Right forelimb (tissue), 1 donor: ENCODE data around the gene IKZF1.

ENCODE experiments used
- DNase-seq: peaks from one replicate; pipeline ENCODE4 v3.0.0-alpha.2; 2018

Gene IKZF1

DNA sequence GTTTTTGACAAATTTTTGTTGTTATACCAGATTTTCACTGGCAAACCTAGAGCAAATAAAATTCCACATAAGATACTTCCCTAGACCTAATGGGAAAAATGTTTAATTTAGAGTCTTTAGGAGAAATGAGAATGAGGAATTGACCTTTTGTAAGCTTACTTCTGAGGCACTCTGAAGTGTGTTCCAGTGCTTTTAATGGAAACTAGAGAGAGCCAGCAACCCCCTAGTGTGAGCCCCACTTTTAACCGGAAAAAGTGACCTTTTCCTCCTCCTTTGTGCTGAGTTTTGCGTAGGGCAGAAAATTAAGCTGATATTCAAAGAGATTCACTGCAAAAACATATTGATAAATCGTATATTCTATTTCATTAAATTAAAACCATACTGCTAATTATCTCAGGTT, 5.2 kb downstream of the IKZF1 start:
- DNase-seq = no peak

DNA sequence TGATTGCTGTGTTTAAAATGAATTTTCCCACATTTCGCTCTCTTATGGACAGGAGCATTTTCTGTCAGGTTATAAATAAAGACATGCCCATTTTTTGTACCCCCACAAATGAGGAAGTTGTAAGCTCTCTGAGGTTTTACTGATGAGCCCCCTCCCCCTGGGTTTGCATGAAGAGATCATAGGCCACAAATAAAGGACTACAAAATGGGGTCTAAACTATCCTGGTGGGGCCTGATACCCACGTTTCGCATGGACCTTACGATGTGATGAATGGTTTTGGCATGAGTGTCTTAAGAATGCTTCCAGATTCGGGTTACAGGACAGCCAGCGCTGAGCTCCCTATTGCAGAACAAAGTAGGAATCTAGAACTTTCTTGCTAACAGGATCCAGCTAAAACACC, 5.8 kb downstream of the IKZF1 start:
- DNase-seq = no peak

DNA sequence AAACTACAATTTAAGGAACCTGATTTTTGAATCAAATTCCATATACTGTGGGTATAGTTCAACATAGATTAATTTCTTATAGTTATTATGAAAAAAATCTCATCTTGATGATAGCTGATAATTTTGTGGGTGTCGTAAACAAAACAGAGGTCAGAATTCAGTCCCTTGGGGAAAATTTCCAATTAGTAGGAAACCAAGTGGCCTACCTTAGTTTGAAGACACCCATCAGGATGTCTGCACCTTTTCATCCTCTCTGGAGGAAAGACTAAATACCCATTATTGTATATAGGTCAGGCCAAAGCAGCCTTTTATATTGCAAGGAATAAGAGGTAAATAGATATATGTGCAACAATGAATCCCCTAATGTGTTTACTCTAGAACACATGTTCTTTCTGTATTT, 6.4 kb downstream of the IKZF1 start:
- DNase-seq = no peak

DNA sequence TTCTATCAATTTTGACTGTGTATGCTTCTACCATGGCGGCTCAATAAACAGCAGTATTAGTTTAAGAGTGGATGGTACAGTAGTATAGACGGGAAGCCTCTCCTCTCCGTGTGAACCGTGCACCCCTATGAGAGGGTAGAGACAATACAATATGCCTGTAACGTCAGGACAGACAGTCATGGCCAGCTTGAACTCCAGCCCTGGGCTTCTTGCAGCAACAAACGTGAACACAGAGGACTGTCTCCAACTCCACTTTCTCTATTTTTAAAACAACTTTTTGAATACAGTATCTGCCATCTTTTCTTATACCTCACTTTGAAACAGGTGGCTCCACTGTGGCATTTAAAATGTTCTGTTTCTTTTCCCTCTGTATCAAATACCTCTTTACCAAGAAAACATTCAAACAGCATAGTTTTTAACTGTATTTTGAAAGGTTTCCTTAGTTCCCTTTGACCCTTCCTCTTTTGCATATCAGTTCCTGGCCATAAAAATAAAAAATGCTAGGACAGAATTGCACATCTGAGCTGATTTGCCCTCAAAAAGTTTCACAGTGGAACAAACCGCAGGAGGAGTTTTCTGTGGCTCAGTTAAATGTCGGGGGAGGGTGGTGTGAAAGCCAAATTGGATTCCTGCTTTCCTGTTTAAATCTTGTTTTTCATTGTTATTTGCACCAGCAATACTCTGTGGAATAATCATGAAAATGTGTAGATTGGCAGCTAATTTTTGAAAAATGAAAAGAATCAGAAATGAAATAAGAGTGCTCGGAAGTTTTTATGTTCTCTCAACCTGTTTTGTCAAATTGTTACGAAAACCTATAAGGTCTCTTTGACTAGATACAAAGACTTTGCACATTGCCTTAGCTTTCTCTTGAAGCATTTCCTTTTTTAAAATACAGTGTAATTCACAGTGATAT, 8.0 kb downstream of the IKZF1 start:
- DNase-seq = no peak

DNA sequence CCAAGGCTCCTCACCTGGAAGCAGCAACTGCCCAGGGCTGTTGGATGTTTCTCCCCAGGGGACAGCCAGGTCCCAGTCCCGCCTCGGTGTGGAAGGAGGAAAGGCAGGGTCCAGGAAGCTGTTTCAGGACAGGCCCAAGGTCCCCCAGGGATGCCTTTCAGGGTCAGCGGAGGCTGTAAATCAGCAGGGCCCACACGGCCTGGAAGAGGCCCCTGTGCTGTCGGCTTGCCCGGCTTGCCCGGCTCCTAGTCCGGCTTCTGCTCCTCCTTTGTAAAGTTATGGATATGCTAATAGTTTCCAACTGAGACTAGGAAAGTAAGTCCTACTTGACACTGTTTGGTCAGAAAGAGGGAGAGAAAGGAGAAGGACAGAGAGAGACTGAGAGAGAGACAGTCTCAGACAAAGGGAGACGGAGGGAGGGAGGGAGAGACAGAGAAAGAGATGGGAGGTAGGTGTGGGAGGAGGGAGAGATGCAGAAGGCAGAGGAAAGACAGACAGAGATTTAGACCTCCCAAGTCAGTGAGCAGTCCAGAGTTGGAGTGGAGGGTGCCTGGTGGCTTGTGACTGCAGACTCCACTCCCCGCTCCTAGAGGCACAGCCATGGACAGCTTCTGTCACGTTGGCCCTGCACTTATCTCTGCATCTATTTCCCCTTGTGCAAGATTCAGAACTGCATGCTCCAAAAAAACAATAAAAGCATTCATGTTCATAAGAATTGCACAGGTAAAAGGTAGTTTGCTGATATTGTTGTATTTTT, 10.5 kb downstream of the IKZF1 start:
- DNase-seq = no peak

DNA sequence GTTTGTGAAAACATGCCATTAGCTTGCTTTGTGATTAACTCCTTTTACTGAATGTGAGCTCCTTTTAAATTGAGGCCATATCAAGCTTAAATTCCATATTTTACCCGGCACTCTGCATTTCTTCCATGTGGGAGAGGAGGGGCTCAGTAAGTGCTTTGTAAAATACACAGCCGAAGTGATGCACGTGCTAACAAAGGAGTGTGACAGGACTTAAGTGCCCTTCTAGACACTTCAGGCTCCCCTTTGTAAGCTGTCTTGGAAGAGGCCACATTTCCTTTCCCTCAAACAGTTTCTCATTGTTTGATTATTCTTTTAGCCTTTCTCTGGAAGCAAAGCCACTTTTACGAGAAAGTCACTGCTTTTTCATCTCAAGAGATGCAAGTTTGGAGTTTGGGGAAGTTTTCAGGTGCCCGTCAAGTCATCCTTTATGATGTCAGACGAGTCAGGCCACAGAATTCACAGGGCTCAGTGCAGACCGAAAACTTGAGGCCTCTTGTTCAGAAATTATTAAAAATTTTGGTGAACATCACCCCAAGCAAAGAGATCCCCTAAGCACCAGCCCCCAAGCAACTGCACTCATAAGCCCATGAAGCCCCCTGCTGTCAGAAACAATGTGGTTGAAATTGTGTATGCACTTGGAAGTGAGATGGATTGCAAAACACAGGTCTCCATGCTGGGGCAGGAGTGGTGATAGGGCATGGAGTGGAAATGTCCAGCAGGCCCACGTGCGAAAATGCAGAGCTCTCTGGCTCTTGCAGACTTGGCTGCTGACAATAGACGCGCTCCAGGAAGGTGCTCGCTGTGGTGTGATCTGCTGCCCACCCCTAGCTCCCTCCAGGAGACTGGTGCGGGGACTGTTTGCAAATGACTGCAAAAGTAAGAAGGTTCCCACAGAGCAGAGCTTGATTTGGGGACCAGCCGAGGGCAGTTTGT, 11.5 kb downstream of the IKZF1 start:
- DNase-seq = no peak

DNA sequence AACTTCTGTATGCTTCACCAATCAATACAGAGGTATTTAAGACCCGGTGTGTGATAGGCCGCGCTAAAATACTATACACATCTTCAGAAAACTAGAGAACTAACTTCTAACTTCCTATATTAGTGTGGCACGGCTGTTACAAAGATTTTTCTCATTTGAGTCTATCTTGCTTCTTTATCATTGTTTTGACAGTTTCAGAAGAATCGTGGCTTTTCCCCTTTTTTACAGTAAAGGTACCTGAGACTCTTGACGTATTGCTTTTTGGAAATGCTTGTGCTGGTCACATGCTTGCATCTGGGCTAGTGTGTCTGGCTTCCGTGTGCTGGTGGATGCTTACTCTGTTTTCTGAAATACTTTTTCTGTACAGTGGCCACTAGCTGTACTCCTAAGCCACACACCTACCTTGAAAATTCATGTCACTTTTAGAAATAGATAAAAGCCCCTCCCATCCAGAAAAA, 12.7 kb downstream of the IKZF1 start:
- no peak for DNase-seq

DNA sequence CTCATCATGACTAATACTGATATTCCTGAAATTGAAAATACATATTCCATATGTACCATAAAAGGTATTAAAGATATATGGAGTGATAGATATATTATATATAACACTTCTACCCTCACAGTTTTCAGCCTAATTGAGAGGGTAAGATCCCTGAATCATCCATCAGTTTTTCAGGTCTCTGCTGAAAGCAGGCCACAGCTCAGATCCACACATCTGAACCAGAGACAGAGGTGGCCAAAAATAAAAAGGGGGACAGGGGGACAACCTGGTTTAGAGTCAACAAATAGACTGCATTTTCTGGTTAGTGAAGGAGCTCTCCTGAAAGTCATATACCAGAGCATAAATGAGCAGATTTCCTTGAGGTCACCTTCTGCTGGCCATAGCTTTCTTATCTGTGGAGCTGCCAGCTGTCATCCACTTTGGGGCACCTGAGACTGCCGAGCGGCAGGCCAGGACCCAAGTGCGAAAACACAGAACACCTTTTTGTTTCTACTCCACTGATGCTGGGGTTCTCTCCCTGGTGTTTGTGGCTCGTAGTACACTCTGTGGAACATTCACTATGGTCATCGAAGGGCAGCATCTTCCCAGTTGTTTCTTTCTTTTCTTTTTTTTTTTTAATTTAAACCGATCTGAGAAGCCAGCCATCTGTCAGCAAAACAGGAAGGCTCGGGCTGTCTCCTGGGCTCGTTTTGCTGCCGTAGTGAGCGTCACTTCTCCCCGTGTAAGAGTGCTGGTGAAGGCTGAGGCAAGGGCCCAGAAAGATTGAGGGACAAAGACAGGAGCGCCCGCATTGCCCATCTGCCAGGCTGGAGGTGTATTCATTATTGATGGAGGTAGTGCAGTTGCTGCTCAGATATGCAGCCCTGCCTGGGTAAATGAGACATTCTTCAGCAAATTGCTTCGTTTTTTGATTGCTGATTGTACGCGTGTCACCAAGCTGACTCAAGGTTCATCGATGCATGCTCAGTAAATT, 13.5 kb downstream of the IKZF1 start:
- DNase-seq = no peak

DNA sequence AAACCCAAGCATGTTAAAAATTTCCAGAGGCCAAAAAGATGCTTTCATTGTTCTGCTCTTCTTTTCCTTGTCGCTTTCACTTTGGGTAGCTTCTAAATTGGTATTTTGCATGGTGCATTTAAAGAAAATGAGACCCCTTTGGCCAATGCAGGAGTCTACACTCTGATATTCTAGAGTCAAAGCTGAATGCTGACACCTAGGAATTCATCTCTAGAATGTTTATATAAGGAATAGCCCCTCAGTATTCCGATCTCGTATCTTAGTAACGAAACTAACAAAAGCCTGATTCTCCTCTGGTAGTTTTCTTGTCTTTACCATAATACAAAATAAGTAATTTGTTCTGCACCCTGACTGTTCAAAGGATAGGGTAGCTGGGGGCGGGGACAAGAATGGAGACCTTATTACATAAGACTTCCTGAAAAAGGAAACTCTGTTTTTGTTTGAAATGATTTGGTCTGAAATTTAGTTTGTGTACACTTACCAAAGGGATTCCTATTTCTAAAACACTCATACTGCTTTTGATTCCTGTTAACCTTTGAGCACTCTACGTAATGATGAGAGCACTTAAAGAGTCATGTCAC, 17.1 kb downstream of the IKZF1 start:
- DNase-seq = no peak

DNA sequence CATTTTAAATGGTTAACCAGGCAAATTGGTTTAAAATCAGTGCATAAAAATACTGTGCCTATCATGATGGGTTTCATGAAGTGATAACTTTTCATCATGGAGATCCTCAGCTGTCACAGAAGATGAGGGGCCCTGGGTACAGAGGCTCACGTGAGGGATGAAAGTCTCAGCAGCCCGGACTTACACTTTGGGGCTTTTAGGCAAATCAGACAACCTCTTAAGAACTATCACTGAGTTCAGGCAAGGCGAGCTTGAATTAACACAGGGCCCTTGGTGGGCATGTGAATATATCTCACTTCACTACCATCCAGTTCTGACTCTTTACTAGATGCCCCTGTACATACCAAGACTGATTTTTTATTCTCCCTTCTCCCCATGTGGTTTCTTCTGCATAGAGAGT, 19.6 kb downstream of the IKZF1 start:
- no peak for DNase-seq

DNA sequence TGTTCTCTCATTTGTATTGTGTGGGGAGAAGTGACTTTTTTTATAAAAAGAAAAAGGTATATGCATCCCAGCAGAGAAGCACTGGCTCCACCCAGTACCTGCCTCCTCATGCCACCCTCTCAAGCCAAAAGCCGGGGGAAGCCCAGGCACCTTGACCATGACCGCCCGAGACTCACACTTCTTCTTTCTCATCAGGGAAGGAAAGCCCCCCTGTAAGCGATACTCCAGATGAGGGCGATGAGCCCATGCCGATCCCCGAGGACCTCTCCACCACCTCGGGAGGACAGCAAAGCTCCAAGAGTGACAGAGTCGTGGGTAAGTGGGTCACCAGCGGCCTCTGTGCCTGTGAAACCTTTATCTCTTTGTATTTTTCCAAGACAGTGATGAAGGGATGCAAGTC, 22.9 kb downstream of the IKZF1 start:
- no peak for DNase-seq

DNA sequence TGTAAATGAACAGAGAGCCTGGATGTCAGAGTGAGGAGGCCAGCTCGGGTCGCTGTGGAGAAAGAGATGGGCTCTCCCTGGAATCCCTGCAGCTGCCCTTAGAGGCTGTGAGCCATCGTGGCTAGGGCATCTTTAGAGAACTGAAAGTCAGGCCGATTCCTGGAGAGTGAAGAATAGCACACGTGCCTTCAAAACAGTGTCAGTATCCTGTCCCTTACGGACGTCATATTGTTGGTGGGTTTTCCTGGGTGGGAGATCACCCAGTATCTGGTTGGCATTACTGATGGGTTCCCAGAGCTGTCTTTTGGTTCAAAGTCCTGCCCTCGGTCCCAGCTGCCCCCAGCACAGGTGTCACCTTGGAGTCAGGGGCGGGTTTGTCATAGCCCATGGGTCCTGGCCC, 25.3 kb downstream of the IKZF1 start:
- DNase-seq = no peak

DNA sequence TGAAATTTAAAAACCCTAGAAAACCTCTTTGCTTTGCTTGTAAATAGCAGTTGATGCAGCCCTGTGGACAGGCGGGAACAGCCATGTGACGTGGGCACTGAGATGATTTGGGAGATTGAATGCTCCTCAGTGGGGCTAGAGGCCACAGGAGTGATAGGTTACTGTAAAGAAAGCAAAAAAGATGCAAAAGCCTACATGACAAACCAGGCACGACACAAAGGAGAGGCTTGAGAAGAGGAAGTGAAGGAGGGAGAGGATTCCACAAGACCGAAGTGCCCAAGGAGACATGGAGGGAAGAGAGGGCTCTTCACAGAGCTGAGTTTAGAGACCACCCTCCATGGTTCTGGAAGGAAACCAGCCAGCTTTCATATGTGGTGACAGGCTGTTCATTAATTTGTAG, 25.7 kb downstream of the IKZF1 start:
- DNase-seq = no peak

DNA sequence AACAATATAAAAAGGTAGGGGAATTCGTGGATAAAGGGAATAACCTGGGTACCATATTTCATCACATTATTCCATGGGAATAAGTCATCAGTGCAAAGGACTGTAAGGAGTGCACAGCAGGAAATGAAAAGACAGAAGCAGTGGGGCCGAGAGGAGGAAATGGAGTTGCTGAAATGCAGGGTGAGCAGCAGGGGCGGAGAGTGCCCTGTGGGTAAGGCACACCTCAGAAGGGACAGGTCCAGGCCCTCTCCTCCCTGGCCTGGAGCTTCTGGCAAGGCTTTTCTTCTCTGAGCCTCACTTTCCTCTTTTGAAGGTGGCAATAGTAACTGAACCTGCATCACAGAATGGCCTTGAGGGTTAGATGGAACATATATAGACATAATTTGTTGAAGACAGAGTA, 26.2 kb downstream of the IKZF1 start:
- DNase-seq = no peak

DNA sequence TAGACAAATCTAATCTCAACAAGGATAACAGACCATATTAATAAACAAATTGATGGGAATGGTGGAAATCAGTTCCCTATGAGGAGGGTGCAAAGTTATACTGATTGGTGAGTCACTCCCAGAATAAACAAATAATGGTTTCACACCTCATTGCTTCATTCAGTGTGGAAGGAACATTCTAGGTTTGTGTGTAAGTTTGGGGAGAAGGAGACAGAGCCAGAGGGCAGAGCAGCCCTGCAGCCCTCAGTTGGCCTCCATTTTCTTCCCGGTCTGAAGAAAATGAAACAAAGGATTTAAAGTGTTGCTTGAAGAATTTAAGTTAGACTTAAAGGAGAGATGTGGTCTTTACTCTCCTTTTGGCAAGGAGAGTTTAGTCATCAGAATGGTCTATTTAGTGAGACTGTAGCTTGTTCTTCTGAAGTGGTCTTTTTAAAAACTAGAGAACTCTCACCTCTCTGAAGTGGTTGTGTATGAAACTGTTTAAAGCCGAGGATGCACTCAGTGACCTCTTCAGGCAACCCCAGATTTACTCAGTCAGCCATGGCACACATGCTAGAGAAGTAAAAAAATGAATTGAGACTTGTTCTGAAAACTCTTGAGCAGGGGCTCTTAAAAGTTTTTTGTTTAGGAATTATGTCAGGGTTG, 27.2 kb downstream of the IKZF1 start:
- no peak for DNase-seq

DNA sequence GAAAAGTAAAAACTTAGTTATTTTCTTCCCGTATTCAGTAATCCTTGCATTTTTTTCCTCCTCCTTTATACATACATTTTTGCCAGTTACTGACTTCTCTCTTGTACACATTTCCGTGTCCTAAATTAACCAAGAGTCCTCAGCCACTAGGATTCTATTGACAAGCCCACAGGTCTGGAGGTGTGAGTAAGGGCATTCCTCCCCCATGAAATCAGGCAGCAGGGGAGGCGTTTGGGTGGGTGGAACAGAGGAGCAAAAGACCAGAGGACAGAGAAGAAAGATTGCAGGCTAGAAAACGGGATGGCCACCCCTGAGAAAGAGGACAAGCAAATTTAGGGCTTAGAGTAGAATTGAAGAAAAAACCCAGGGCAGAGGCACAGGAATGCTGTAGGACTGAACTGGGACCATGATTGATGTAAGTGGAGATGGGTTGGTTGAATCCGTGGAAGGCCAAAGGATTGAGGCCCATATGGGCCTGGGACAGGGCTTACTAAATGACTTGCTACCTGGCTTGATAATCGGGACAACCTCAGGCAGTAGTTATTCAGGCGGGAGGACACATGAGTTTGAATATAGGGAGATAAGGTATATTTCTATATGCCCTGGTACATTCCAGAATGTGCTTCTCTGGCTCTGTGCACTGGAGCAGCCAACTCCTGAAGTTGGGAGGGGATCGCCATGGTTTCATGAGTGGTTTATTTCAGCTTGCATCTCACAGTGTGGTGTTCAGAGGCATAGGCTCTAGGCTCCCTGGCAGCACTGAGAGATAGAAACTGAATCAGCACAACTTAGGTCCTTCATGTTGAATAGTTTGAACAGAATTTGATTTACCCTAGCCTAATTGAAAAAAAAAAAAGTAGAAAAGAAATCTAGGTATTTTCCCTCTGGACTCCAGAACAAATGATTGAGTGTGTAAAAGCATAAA, 28.0 kb downstream of the IKZF1 start:
- DNase-seq = no peak

DNA sequence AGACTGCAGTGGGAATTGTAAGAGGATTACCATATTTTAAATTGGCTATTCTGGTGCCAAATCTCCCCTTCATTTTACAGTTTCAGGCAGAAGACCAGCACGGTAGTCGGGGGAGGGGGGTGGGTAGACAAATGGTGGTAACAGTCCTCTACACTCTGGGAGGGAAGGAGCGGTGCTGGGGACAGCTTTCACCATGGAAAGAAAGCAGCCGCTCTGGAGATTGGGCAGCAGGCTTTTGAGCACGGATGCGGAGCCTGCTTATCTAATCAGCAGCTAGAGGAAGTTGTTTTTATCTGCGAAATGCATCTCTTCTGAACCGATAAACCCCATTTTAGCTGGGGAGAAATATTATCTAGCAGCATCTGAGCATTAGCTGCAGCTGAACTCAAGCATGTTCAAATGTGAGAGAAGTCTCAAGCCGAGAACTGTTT, 28.7 kb downstream of the IKZF1 start:
- no peak for DNase-seq

DNA sequence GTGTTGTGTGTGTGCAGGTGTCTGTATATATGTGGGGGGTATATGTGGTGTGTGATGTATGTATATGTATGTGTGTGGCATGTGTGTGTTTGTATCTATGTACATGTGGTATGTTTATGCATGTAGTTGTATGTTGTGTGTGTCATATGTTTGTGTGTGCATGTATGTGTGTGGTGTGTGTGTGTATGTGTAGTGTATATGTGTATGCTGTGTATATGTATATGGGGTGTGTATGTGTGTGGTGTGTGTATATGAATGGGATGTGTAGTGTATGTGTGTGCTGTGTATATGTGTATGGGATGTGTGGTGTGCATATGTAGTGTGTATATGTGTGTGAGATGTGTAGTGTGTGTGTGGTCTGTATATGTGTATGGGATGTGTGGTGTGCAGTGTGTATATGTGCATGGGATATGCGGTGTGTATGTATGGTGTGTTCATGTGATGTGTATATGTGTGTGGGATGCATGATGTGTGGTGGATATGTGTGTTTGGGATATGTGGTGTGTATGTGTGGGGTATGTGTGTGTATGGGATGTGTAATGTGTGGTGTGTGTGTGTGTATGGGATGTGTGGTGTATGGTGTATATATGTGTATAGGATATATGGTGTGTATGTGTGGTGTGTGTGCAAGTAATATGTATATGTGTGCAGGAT, 30.0 kb downstream of the IKZF1 start:
- DNase-seq = no peak

DNA sequence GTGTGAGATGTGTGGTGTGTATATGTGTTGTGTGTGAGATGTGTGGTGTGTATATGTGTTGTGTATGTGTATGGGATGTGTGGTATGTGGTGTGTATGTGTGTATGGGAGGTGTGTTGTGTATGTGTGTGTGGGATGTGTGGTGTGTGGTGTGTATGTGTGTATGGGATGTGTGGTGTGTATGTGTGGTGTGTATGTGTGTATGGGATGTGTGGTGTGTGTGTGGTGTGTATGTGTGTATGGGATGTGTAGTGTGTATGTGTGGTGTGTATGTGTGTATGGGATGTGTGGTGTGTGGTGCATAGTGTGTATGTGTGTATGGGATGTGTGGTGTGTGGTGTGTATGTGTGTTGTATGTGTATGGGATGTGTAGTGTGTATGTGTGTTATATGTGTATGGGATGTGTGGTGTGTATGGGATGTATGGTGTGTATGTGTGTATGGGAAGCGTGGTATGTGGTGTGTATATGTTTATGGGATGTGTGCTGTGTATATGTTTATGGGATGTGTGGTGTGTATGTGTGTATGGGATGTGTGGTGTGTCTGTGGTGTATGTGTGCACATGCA, 30.8 kb downstream of the IKZF1 start:
- no peak for DNase-seq
